DND-41 (cell line): Measurements from ENCODE around the gene PRRC2B.

Experiments used
- ATAC-seq: fragments of 200-7000 bp; cut with Tn5 transposase; 3 replicates; pipeline ENCODE4 v1.9.1; 2021; ENCODE audit warnings: low read depth; ENCODE audit not compliant: insufficient read depth
- DNase-seq: peaks from one replicate; pipeline ENCODE4 v3.0.0-alpha.2; 2020
- H2AFZ ChIP-seq: 2 replicates; pipeline ENCODE4 v1.6.0; 2012; ENCODE audit warnings: low read depth, low read length
- H3K27ac ChIP-seq: 2 replicates; pipeline ENCODE4 v1.5.1; 2012; ENCODE audit warnings: low read length, inconsistent platforms
- H3K27me3 ChIP-seq: fragments of 200-600 bp; sonication (generic); 2 replicates; pipeline ENCODE4 v1.6.0; 2012; ENCODE audit warnings: low read length, mild to moderate bottlenecking, inconsistent platforms; ENCODE audit not compliant: insufficient read depth, poor library complexity
- H3K36me3 ChIP-seq: 2 replicates; pipeline ENCODE4 v1.5.1; 2012; ENCODE audit warnings: low read length, inconsistent platforms; ENCODE audit not compliant: insufficient read depth
- H3K4me1 ChIP-seq: 2 replicates; pipeline ENCODE4 v1.5.1; 2012; ENCODE audit warnings: mild to moderate bottlenecking, low read length; ENCODE audit not compliant: insufficient read depth
- H3K4me2 ChIP-seq: 2 replicates; pipeline ENCODE4 v1.6.0; 2012; ENCODE audit warnings: mild to moderate bottlenecking, moderate library complexity, low read length, inconsistent platforms; ENCODE audit not compliant: insufficient read depth
- H3K4me3 ChIP-seq, 2 experiments: fragments of 200-600 bp in 1 of 2; shearing (Covaris generic) in 1 of 2; 2 replicates each; pipeline ENCODE4 v1.5.1; 2012 to 2016; ENCODE audit warnings: inconsistent platforms in 2 of 2, low read length in 2 of 2, mild to moderate bottlenecking in 2 of 2, low read depth in 1 of 2, moderate library complexity in 1 of 2
- H3K79me2 ChIP-seq: 2 replicates; pipeline ENCODE4 v1.6.0; 2012; ENCODE audit warnings: low read length, inconsistent platforms; ENCODE audit not compliant: insufficient read depth
- H3K9ac ChIP-seq: 2 replicates; pipeline ENCODE4 v1.6.0; 2012; ENCODE audit warnings: low read depth, mild to moderate bottlenecking, inconsistent platforms, low read length, moderate library complexity
- H3K9me3 ChIP-seq: 2 replicates; pipeline ENCODE4 v1.5.1; 2012; ENCODE audit warnings: low read length, moderate library complexity, mild to moderate bottlenecking, inconsistent platforms; ENCODE audit not compliant: insufficient read depth, severe bottlenecking
- H4K20me1 ChIP-seq: 2 replicates; pipeline ENCODE4 v1.6.0; 2012; ENCODE audit warnings: low read length; ENCODE audit not compliant: insufficient read depth
- EZH2 ChIP-seq: IDR thresholded peaks from 3 replicates; pipeline ENCODE4 v1.6.1; 2012; ENCODE audit warnings: borderline replicate concordance, low read depth, mild to moderate bottlenecking, moderate library complexity, low read length, inconsistent platforms; ENCODE audit not compliant: severe bottlenecking
- TF ChIP-seq, protein P1 (sequence below): IDR thresholded peaks from 2 replicates; pipeline ENCODE4 v1.5.1; 2012; ENCODE audit warnings: borderline replicate concordance, low read length, moderate library complexity, mild to moderate bottlenecking; ENCODE audit not compliant: poor library complexity, severe bottlenecking; ENCODE audit errors: extremely low read depth

The PRRC2B gene

DNA sequence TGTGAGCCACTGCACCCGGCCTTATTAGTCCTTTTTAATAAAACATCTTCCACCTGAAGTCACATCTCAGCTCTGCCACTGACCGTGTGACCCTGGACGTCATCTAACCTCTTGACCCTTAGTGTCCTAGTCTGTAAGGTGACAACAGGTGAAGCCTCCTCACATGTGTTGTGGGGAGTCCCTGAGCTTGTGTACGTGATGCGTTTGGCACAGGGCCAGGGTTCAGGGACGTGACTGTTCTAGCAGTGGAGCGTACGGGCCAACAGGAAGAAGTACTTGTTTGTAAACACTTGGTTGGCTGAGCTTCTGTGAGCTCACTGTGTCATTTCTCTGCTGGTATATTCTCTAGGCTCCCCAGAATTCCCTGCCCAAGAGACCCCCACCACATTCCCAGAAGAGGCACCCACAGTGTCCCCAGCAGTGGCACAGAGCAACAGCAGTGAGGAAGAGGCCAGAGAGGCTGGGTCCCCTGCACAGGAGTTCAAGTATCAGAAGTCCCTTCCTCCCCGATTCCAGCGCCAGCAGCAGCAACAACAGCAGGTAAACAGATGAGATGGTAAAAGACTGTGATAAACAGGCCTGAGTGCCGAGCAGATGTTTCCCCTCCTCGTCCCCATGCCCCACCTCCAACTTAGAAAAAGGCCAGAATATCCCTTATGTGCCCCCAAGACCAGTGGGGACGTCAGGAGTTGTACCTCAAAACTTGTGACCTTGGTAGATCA, 73.5 kb downstream of the PRRC2B start:
- TF ChIP-seq EZH2: no peak
- TF ChIP-seq, protein P1, sequence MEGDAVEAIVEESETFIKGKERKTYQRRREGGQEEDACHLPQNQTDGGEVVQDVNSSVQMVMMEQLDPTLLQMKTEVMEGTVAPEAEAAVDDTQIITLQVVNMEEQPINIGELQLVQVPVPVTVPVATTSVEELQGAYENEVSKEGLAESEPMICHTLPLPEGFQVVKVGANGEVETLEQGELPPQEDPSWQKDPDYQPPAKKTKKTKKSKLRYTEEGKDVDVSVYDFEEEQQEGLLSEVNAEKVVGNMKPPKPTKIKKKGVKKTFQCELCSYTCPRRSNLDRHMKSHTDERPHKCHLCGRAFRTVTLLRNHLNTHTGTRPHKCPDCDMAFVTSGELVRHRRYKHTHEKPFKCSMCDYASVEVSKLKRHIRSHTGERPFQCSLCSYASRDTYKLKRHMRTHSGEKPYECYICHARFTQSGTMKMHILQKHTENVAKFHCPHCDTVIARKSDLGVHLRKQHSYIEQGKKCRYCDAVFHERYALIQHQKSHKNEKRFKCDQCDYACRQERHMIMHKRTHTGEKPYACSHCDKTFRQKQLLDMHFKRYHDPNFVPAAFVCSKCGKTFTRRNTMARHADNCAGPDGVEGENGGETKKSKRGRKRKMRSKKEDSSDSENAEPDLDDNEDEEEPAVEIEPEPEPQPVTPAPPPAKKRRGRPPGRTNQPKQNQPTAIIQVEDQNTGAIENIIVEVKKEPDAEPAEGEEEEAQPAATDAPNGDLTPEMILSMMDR: no peak
- ATAC-seq (no peak), DNase-seq (no peak)
- peaks cover 90% of the 10 kb centered on the region for H3K36me3 ChIP-seq
- no peak overlapping the region for H3K4me3 ChIP-seq
- H3K27ac ChIP-seq: no peak overlapping the region
- H3K9ac ChIP-seq: no peak overlapping the region
- peaks cover 49% of the 10 kb centered on the region for H3K79me2 ChIP-seq
- H4K20me1 ChIP-seq: peaks cover 32% of the 10 kb centered on the region
- no peaks in the 10 kb centered on the region for H3K27me3 ChIP-seq
- no peak overlapping the region for H3K4me2 ChIP-seq
- H3K9me3 ChIP-seq: no peaks in the 10 kb centered on the region
- H2AFZ ChIP-seq: no peak overlapping the region
- H3K4me1 ChIP-seq: no peaks in the 10 kb centered on the region

DNA sequence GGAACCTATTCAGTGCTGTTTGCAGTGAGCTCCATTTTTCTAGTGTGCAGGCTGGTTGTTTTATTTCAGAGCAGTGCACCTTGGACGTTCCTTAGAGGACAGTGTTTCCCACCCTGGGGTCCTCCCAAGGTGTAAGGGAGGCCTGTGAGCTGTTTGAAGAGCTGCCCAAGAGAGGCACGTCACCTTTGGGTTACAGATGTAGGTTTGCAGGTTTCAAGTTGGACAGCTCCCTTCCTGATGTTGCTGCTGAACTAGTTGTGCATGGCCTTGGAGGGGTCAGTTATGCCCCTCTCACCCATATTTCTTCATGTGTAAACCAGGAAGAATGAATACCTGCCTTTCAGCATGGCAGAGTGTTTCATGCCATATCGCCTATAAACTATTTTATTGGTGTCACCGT, 74.1 kb downstream of the PRRC2B start:
- Histone ChIP-seq H3K4me1 (no peaks in the 10 kb centered on the region), H3K4me3 (no peak overlapping the region), H3K79me2 (peaks cover 52% of the 10 kb centered on the region), H3K27ac (no peak overlapping the region), H3K4me2 (no peak overlapping the region), H4K20me1 (peaks cover 38% of the 10 kb centered on the region), H3K27me3 (no peaks in the 10 kb centered on the region), H3K9me3 (no peaks in the 10 kb centered on the region), H2AFZ (no peak overlapping the region), H3K36me3 (peaks cover 92% of the 10 kb centered on the region), H3K9ac (no peak overlapping the region)
- no peak for TF ChIP-seq EZH2
- TF ChIP-seq, protein P1: no peak
- DNase-seq: no peak
- ATAC-seq: no peak

DNA sequence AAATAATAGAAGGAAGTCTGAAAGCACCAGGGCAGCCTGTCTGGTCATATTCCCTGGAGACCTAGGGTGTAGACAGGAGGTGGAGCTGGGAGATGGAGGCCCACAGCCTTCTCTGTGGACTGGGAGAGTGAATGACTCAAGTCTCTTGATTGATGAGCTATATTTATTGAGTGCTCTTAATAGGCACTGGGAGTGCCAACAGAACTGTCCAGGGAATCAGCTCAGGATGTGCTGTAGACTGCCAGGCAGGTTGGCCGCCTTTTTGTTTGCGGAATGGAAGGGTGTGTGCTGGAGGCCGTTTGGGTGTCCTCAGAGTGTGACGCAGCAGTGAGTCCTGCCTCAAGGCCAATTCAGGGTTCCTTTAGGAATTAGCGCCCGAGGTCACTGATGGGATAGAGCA, 75.5 kb downstream of the PRRC2B start:
- Histone ChIP-seq H3K9ac (no peak overlapping the region), H3K4me1 (no peaks in the 10 kb centered on the region), H2AFZ (no peak overlapping the region), H3K9me3 (no peaks in the 10 kb centered on the region), H3K36me3 (peaks cover 92% of the 10 kb centered on the region), H3K79me2 (peaks cover 53% of the 10 kb centered on the region), H3K27ac (no peak overlapping the region), H3K4me3 (no peak overlapping the region), H3K4me2 (no peak overlapping the region), H4K20me1 (peaks cover 50% of the 10 kb centered on the region), H3K27me3 (no peaks in the 10 kb centered on the region)
- TF ChIP-seq EZH2: no peak
- TF ChIP-seq, protein P1: no peak
- ATAC-seq (no peak), DNase-seq (no peak)

DNA sequence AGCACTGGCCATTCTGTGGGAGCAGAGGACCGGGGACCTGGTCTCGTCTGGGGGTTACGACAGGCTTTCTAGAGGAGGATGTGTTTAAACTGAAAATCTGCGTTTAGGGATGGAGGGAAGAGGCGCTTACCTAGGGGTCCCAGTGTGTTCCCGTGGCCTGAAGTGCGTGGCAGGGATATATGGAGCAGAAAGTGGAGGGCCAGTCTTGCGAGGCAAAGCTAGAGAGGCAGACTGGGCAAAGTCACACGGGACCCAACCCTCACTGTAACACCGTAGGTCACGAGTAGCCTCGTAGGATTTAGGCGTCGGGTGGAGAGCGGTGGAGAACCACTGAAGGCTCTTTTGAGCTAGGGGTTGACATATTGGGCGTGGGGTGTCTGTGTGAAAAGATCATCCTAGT, 76.1 kb downstream of the PRRC2B start:
- peaks cover 92% of the 10 kb centered on the region for H3K36me3 ChIP-seq
- H3K4me1 ChIP-seq: no peaks in the 10 kb centered on the region
- peaks cover 54% of the 10 kb centered on the region for H3K79me2 ChIP-seq
- peaks cover 56% of the 10 kb centered on the region for H4K20me1 ChIP-seq
- H3K9me3 ChIP-seq: no peaks in the 10 kb centered on the region
- ATAC-seq: no peak
- no peak for DNase-seq
- H3K27me3 ChIP-seq: no peaks in the 10 kb centered on the region
- H2AFZ ChIP-seq: no peak overlapping the region
- no peak overlapping the region for H3K4me2 ChIP-seq
- H3K27ac ChIP-seq: no peak overlapping the region
- TF ChIP-seq, protein P1: no peak
- no peak for TF ChIP-seq EZH2
- no peak overlapping the region for H3K9ac ChIP-seq
- no peak overlapping the region for H3K4me3 ChIP-seq
